HepG2 (cell line): ENCODE measurements around the gene ANO2. TPM values are rescaled to one million over a fixed set of nuclear protein-coding genes. Genes with fewer than 3 reads are reported as not detected.

Source experiments
- ATAC-seq: fragments of 200-7000 bp; cut with Tn5 transposase; 3 replicates; pipeline ENCODE4 v1.9.1; 2020; ENCODE audit warnings: mild to moderate bottlenecking, moderate library complexity
- BruUV-seq: library from RNA; stranded (reverse); fragments of 400-500 nt; replicated peaks from 2 replicates; lab custom pipeline; 2021; lab: Mats Ljungman, UMichigan
- CTCF ChIA-PET: fragments of 300-600 bp; formaldehyde crosslinking; extraction: SDS; loops from one replicate; lab custom pipeline; 2021; ENCODE audit warnings: low total read pairs, inconsistent platforms, low intra/inter-chr PET ratio; lab: Yijun Ruan, JAX
- POLR2A ChIA-PET: fragments of 350-600 bp; sonication (Branson Sonifier 250); formaldehyde crosslinking; loops from one replicate; lab custom pipeline; 2020; ENCODE audit warnings: antibody characterized with exemption, inconsistent platforms; lab: Yijun Ruan, JAX
- DNase-seq: peaks from one replicate; pipeline ENCODE4 v3.0.0-alpha.2; 2015; ENCODE audit warnings: low spot score
- FAIRE-seq: peaks from 3 replicates; lab custom pipeline; 2011; peaks lifted over from hg19 to GRCh38; lab: Jason Lieb, UNC
- H2AFZ ChIP-seq: one replicate; pipeline ENCODE4 v1.6.1; 2011; ENCODE audit warnings: low read length, inconsistent platforms
- H3K27ac ChIP-seq: fragments of 300-600 bp; 3 replicates; pipeline ENCODE4 v1.8.0; 2011; ENCODE audit warnings: mixed run types, mild to moderate bottlenecking, mixed read lengths, low read length, inconsistent platforms; ENCODE audit not compliant: insufficient read depth; ENCODE audit errors: extremely low read length
- H3K27me3 ChIP-seq, 2 experiments: fragments of 200-600 bp in 1 of 2; 2 replicates in 1 of 2; 3 replicates in 1 of 2; pipeline versions ENCODE4 v1.6.0 to v1.8.0; 2011; ENCODE audit warnings: low read length in 2 of 2, mild to moderate bottlenecking in 2 of 2, moderate library complexity in 2 of 2, inconsistent platforms in 1 of 2; ENCODE audit not compliant: insufficient read depth in 2 of 2, control insufficient read depth in 1 of 2
- H3K36me3 ChIP-seq, 2 experiments: fragments of 200-600 bp in 1 of 2; replicated peaks in 1 of 2; 2 replicates in 1 of 2; 3 replicates in 1 of 2; pipeline versions ENCODE4 v1.5.1 to v1.8.0; 2011; ENCODE audit warnings: low read length in 2 of 2, inconsistent platforms in 1 of 2; ENCODE audit not compliant: insufficient read depth in 2 of 2, control insufficient read depth in 1 of 2
- H3K4me1 ChIP-seq: 2 replicates; pipeline ENCODE4 v1.5.1; 2012; ENCODE audit warnings: low read length, inconsistent platforms; ENCODE audit not compliant: insufficient read depth
- H3K4me2 ChIP-seq: 2 replicates; pipeline ENCODE4 v1.6.0; 2011; ENCODE audit warnings: low read depth, low read length, inconsistent platforms
- H3K4me3 ChIP-seq, 3 experiments: fragments of 200-600 bp in 1 of 3; sonication (generic), shearing (Covaris generic) in 1 of 3; replicated peaks in 1 of 3; 2 replicates each; pipeline ENCODE4 v1.5.1; 2011 to 2016; ENCODE audit warnings: low read length in 3 of 3, inconsistent platforms in 2 of 3, low read depth in 2 of 3, mild to moderate bottlenecking in 2 of 3, control low read depth in 1 of 3, mixed read lengths in 1 of 3; ENCODE audit not compliant: insufficient read depth in 1 of 3
- H3K79me2 ChIP-seq: one replicate; pipeline ENCODE4 v1.6.1; 2011; ENCODE audit warnings: low read length, inconsistent platforms; ENCODE audit not compliant: insufficient read depth
- H3K9ac ChIP-seq: 2 replicates; pipeline ENCODE4 v1.6.0; 2011; ENCODE audit warnings: mild to moderate bottlenecking, low read depth, low read length, inconsistent platforms; ENCODE audit not compliant: insufficient read depth
- H3K9me3 ChIP-seq: 2 replicates; pipeline ENCODE4 v1.5.1; 2012; ENCODE audit warnings: mild to moderate bottlenecking, low read length
- H4K20me1 ChIP-seq: 2 replicates; pipeline ENCODE4 v1.6.0; 2011; ENCODE audit warnings: inconsistent platforms, mild to moderate bottlenecking, low read length, moderate library complexity; ENCODE audit not compliant: insufficient read depth
- AGO2 ChIP-seq: fragments of 200-400 bp; formaldehyde crosslinking; optimal IDR thresholded peaks from 2 replicates; pipeline ENCODE3; 2017; ENCODE audit warnings: mild to moderate bottlenecking, low read depth, low read length, moderate library complexity
- ATF5 ChIP-seq: sonication (generic); formaldehyde crosslinking; IDR thresholded peaks from 2 replicates; pipeline ENCODE4 v1.4.0; 2020; ENCODE audit warnings: mild to moderate bottlenecking, low read depth, missing genetic modification reagents
- ATF7-NPFF ChIP-seq: sonication (generic); formaldehyde crosslinking; IDR thresholded peaks from 2 replicates; pipeline ENCODE4 v1.8.1; 2023; ENCODE audit warnings: mild to moderate bottlenecking, low read depth, missing genetic modification reagents, moderate library complexity
- CBFB ChIP-seq: sonication (generic); formaldehyde crosslinking; IDR thresholded peaks from 2 replicates; pipeline ENCODE4 v1.4.0; 2020; ENCODE audit warnings: missing genetic modification reagents
- CCAR2 ChIP-seq: fragments of 200-400 bp; formaldehyde crosslinking; optimal IDR thresholded peaks from 2 replicates; pipeline ENCODE3; 2018; ENCODE audit warnings: low read depth, mild to moderate bottlenecking, low read length, moderate library complexity
- CEBPZ ChIP-seq: IDR thresholded peaks from 2 replicates; pipeline ENCODE4 v1.6.1; 2012; ENCODE audit warnings: low read length, improper control_type of control experiment
- MAFG ChIP-seq: sonication (generic); formaldehyde crosslinking; IDR thresholded peaks from 2 replicates; pipeline ENCODE4 v1.5.1; 2020; ENCODE audit warnings: mild to moderate bottlenecking, missing genetic modification reagents
- POLR2AphosphoS5 ChIP-seq: IDR thresholded peaks from 2 replicates; pipeline ENCODE4 v1.6.1; 2012; ENCODE audit warnings: low read depth, low read length
- ZBTB14 ChIP-seq: sonication (generic); formaldehyde crosslinking; IDR thresholded peaks from 2 replicates; pipeline ENCODE4 v1.4.0; 2020; ENCODE audit warnings: missing genetic modification reagents
- ZNF350 ChIP-seq: sonication (generic); formaldehyde crosslinking; IDR thresholded peaks from 2 replicates; pipeline ENCODE4 v1.4.0; 2020; ENCODE audit warnings: mild to moderate bottlenecking, low read depth, missing genetic modification reagents, borderline replicate concordance
- ZNF460 ChIP-seq: sonication (generic); formaldehyde crosslinking; IDR thresholded peaks from 2 replicates; pipeline ENCODE4 v1.5.1; 2020; ENCODE audit warnings: missing genetic modification reagents, mild to moderate bottlenecking, borderline replicate concordance
- ZNF563 ChIP-seq: sonication (generic); formaldehyde crosslinking; IDR thresholded peaks from 2 replicates; pipeline ENCODE4 v1.8.0; 2022; ENCODE audit warnings: mild to moderate bottlenecking, moderate library complexity, missing genetic modification reagents
- ZNF567 ChIP-seq: sonication (generic); formaldehyde crosslinking; IDR thresholded peaks from 2 replicates; pipeline ENCODE4 v1.8.1; 2023; ENCODE audit warnings: mild to moderate bottlenecking, missing genetic modification reagents, borderline replicate concordance
- ZNF576 ChIP-seq: sonication (generic); formaldehyde crosslinking; IDR thresholded peaks from 2 replicates; pipeline ENCODE4 v1.4.0; 2020; ENCODE audit warnings: mild to moderate bottlenecking, missing genetic modification reagents
- ZNF761 ChIP-seq: sonication (generic); formaldehyde crosslinking; conservative IDR thresholded peaks from 2 replicates; pipeline ENCODE4 v1.4.0; 2020; ENCODE audit warnings: mild to moderate bottlenecking, missing genetic modification reagents
- ZNF775 ChIP-seq: sonication (generic); formaldehyde crosslinking; IDR thresholded peaks from 2 replicates; pipeline ENCODE4 v1.4.0; 2020; ENCODE audit warnings: missing genetic modification reagents, mild to moderate bottlenecking, moderate library complexity, borderline replicate concordance
- WGBS: methylation state at CpG from one replicate; pipeline ENCODE4 v1.1.6; 2017; ENCODE audit warnings: low lambda C conversion rate; 5-methylcytosine and 5-hydroxymethylcytosine counted together
- in situ Hi-C: cut with HindIII; loops from 2 replicates; pipeline ENCODE4 v1.10.0; 2017; ENCODE audit warnings: low pct_unique_long_range_greater_than_20kb; ENCODE audit not compliant: extremely low pct_ligation_motif_present
- intact Hi-C: fragments of 100-400 bp; cut with micrococcal nuclease; formaldehyde crosslinking; loops from one replicate; pipeline ENCODE4 v1.10.0; 2022; ENCODE audit not compliant: unreplicated experiment
- polyA plus RNA-seq, 8 experiments: library from polyadenylated mRNA; depleted of rRNA in 3 of 8; stranded (reverse) in 7 of 8; unstranded in 1 of 8; fragments of >200 nt; fragmentation: Illumina TruSeq in 4 of 8; extraction: Trizol in 4 of 8; gene quantifications; 2 replicates each; pipeline versions ENCODE4 v1.2.1 to v1.2.3, GENCODE V29; 2011 to 2016; ENCODE audit warnings: low read depth in 4 of 8, missing spikeins in 1 of 8, mixed read lengths in 1 of 8; ENCODE audit not compliant: insufficient read depth in 1 of 8
- total RNA-seq, 5 experiments: library from RNA; depleted of rRNA; stranded (reverse); fragments of >200 nt; fragmentation: Illumina TruSeq; extraction: Trizol; gene quantifications; 2 replicates each; pipeline ENCODE4 v1.2.3, GENCODE V29; 2016; ENCODE audit warnings: low read depth in 1 of 5

The ANO2 gene
- total and polyA plus RNA-seq, 2 of the 13 experiments (the other 11 are each of a cell fraction or from before 2014, with no cell fraction given), result 0.18 TPM; not detected in 1

GRCh38 chr12:5690240-5690639 is 254.8 kb downstream of the ANO2 start:
- Histone ChIP-seq H3K4me2 (no peak overlapping the region), H3K4me3 (no peak overlapping the region), H3K9ac (no peak overlapping the region), H3K9me3 (no peaks in the 10 kb centered on the region), H3K27me3 (no peaks in the 10 kb centered on the region), H3K27ac (no peak overlapping the region), H4K20me1 (no peaks in the 10 kb centered on the region), H2AFZ (no peak overlapping the region), H3K79me2 (no peaks in the 10 kb centered on the region), H3K4me1 (no peaks in the 10 kb centered on the region), H3K36me3 (no peaks in the 10 kb centered on the region)
- no TSS peak for BruUV-seq
- 33% methylated on average over 1 of the region's 1 CpG for WGBS
- FAIRE-seq, result no peak
- CTCF ChIA-PET, result no interaction called here
- POLR2A ChIA-PET, result no interaction called here
- no peak for ATAC-seq
- no peak for DNase-seq
- intact Hi-C loops (no loop called here), in situ Hi-C loops (no loop called here)
- TF ChIP-seq ZNF563 (CRISPR knock-in tag), result no peak
- TF ChIP-seq ZNF567 (CRISPR knock-in tag), result no peak
- no peak for TF ChIP-seq MAFG (CRISPR knock-in tag)
- no peak for TF ChIP-seq ZNF350
- TF ChIP-seq ATF7-NPFF (CRISPR knock-in tag), result no peak
- no peak for TF ChIP-seq ZBTB14 (CRISPR knock-in tag)
- TF ChIP-seq ZNF761 (CRISPR knock-in tag), result no peak
- no peak for TF ChIP-seq CBFB
- TF ChIP-seq ATF5, result no peak
- no peak for TF ChIP-seq ZNF775
- TF ChIP-seq AGO2, result no peak
- no peak for TF ChIP-seq CCAR2
- no peak for TF ChIP-seq CEBPZ
- no peak for TF ChIP-seq POLR2AphosphoS5
- TF ChIP-seq ZNF576 (CRISPR knock-in tag), result no peak
- no peak for TF ChIP-seq ZNF460
